Caco-2 (cell line): ENCODE data around the gene PXN. TPM values are rescaled to one million over a fixed set of nuclear protein-coding genes. Genes with fewer than 3 reads are reported as not detected.

Source experiments
- BruUV-seq: library from RNA; stranded (reverse); fragments of 400-500 nt; replicated peaks from 2 replicates; lab custom pipeline; 2021; lab: Mats Ljungman, UMichigan
- CTCF ChIA-PET: fragments of 300-600 bp; sonication (Branson Sonifier 250); formaldehyde crosslinking; loops from one replicate; lab custom pipeline; 2022; ENCODE audit warnings: antibody characterized with exemption; lab: Charles Lee
- POLR2A ChIA-PET: fragments of 300-600 bp; sonication (Branson Sonifier 250); formaldehyde crosslinking; loops from one replicate; lab custom pipeline; 2022; ENCODE audit warnings: antibody characterized with exemption; lab: Charles Lee
- DNase-seq, 2 experiments: peaks; one replicate each; pipeline versions ENCODE4 v3.0.0 to v3.0.0-alpha.2; 2020 to 2022
- H3K27me3 ChIP-seq: replicated peaks from 2 replicates; pipeline ENCODE4 v1.6.0; 2011; ENCODE audit warnings: low read length; ENCODE audit not compliant: control insufficient read depth, insufficient read depth
- H3K36me3 ChIP-seq: 2 replicates; pipeline ENCODE4 v1.5.1; 2011; ENCODE audit warnings: low read length; ENCODE audit not compliant: control insufficient read depth, insufficient read depth
- H3K4me1 ChIP-seq: fragments of 250-450 bp; sonication (Bioruptor Pico); 2 replicates; pipeline ENCODE4 v1.5.1; 2020; ENCODE audit warnings: mild to moderate bottlenecking
- H3K4me3 ChIP-seq: 2 replicates; pipeline ENCODE4 v1.5.1; 2011; ENCODE audit warnings: low read depth, mild to moderate bottlenecking, control low read depth, low read length
- H3K9me3 ChIP-seq: fragments of 250-450 bp; sonication (Bioruptor Pico); 2 replicates; pipeline ENCODE4 v1.5.1; 2020; ENCODE audit warnings: mild to moderate bottlenecking, moderate library complexity
- H3K27ac Mint-ChIP-seq: one replicate; pipeline ENCODE4 v1.8.0; 2022; ENCODE audit warnings: mixed read lengths; ENCODE audit not compliant: unreplicated experiment
- H3K27me3 Mint-ChIP-seq: one replicate; pipeline ENCODE4 v1.8.0; 2022; ENCODE audit warnings: mixed read lengths; ENCODE audit not compliant: insufficient read depth, unreplicated experiment
- H3K36me3 Mint-ChIP-seq: one replicate; pipeline ENCODE4 v1.8.0; 2022; ENCODE audit warnings: mild to moderate bottlenecking, mixed read lengths; ENCODE audit not compliant: insufficient read depth, unreplicated experiment
- H3K4me1 Mint-ChIP-seq: one replicate; pipeline ENCODE4 v1.8.0; 2022; ENCODE audit warnings: low read depth, mixed read lengths; ENCODE audit not compliant: unreplicated experiment
- H3K4me3 Mint-ChIP-seq: one replicate; pipeline ENCODE4 v1.8.0; 2022; ENCODE audit warnings: mild to moderate bottlenecking, moderate library complexity, mixed read lengths; ENCODE audit not compliant: unreplicated experiment
- H3K9me3 Mint-ChIP-seq: one replicate; pipeline ENCODE4 v1.8.0; 2022; ENCODE audit warnings: mixed read lengths; ENCODE audit not compliant: unreplicated experiment
- intact Hi-C: fragments of 100-400 bp; cut with micrococcal nuclease; formaldehyde crosslinking; loops from one replicate; pipeline ENCODE4 v1.10.0; 2022; ENCODE audit not compliant: unreplicated experiment
- total RNA-seq: library from RNA; stranded (reverse); gene quantifications from 2 replicates; pipeline ENCODE4 v1.2.3, GENCODE V29; 2022
- TF ChIP-seq, protein P1 (sequence below), 2 experiments: fragments of 200-600 bp in 1 of 2; IDR thresholded peaks; 1 replicate in 1 of 2; 2 replicates in 1 of 2; pipeline versions ENCODE4 v1.5.1 to v1.8.0; 2011 to 2022; ENCODE audit warnings: antibody characterized with exemption in 1 of 2, control low read depth in 1 of 2, inconsistent platforms in 1 of 2, low read depth in 1 of 2, low read length in 1 of 2, mild to moderate bottlenecking in 1 of 2, moderate library complexity in 1 of 2; ENCODE audit not compliant: insufficient read depth in 1 of 2, severe bottlenecking in 1 of 2, unreplicated experiment in 1 of 2

Gene PXN
- total RNA-seq, 1 experiment from 2014 or later: 150 TPM

DNA sequence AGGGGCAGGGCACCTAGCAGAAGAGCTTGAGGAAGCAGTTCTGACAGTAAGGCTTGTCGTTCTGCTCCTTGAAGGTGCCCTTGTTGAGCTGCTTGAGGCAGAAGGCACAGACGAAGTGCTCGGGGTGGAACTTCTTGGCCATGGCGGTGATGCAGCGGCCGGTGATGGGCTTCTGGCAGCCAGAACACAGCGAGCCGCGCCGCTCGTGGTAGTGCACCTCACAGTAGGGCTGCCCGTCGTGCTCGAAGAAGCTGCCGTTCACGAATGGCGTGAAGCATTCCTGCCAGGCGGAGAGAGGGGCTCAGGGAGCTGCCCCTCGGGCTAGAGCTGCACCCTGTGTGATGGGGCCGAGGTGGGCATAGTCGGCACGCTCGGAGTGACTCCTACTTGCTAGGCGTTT is 53.2 kb downstream of the PXN start:
- no peaks in the 10 kb centered on the region for H3K9me3 ChIP-seq
- DNase-seq: no peak
- Mint-ChIP-seq H3K27me3 (no peaks in the 10 kb centered on the region), H3K36me3 (peaks cover 81% of the 10 kb centered on the region), H3K4me1 (no peaks in the 10 kb centered on the region), H3K4me3 (no peak overlapping the region), H3K27ac (no peak overlapping the region), H3K9me3 (no peaks in the 10 kb centered on the region)
- peaks cover 1% of the 10 kb centered on the region; the same call in 1 of the 2 replicates for H3K36me3 ChIP-seq
- intact Hi-C loops: no loop called here
- H3K27me3 ChIP-seq: no peaks in the 10 kb centered on the region
- H3K4me3 ChIP-seq: no peak overlapping the region
- CTCF ChIA-PET: no interaction called here
- no TSS peak for BruUV-seq
- POLR2A ChIA-PET: interaction anchor here (1.0 kb wide), 1 partner anchor 11 kb away, joined by 7 read pairs; the partner anchor contains the start of gene RPLP0
- TF ChIP-seq, protein P1, sequence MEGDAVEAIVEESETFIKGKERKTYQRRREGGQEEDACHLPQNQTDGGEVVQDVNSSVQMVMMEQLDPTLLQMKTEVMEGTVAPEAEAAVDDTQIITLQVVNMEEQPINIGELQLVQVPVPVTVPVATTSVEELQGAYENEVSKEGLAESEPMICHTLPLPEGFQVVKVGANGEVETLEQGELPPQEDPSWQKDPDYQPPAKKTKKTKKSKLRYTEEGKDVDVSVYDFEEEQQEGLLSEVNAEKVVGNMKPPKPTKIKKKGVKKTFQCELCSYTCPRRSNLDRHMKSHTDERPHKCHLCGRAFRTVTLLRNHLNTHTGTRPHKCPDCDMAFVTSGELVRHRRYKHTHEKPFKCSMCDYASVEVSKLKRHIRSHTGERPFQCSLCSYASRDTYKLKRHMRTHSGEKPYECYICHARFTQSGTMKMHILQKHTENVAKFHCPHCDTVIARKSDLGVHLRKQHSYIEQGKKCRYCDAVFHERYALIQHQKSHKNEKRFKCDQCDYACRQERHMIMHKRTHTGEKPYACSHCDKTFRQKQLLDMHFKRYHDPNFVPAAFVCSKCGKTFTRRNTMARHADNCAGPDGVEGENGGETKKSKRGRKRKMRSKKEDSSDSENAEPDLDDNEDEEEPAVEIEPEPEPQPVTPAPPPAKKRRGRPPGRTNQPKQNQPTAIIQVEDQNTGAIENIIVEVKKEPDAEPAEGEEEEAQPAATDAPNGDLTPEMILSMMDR (IDR thresholded peaks at IDR 0.05; ENCODE audit: insufficient read depth in 1 of 2, low read depth in 1 of 2, low read length in 1 of 2, severe bottlenecking in 1 of 2, unreplicated experiment in 1 of 2): no peak
- H3K4me1 ChIP-seq: no peaks in the 10 kb centered on the region

DNA sequence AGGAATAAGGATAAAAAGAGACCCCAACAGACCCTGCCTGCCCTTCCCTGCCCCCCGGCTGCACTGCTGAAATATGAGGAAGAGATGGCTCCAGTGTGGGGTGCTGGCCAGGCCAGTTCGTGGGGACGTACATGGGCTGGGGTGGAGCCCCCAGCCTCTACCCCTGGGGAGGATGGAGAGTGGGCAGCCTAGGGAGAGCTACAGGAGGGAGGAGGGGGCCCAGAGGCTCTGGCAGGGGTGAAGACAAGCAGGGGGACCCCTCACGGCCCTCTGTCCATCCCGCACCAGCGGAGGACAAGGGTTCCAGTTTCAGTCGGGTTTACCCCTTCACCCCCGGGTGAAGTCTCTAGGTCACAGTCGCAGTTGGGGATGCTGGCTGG is 53.6 kb downstream of the PXN start:
- Histone ChIP-seq H3K4me1 (no peaks in the 10 kb centered on the region), H3K36me3 (peaks cover 1% of the 10 kb centered on the region; the same call in 1 of the 2 replicates), H3K9me3 (no peaks in the 10 kb centered on the region), H3K27me3 (no peaks in the 10 kb centered on the region), H3K4me3 (no peak overlapping the region)
- H3K27me3 Mint-ChIP-seq: no peaks in the 10 kb centered on the region
- no peak overlapping the region for H3K4me3 Mint-ChIP-seq
- no peak for DNase-seq
- no peak overlapping the region for H3K27ac Mint-ChIP-seq
- H3K4me1 Mint-ChIP-seq: no peaks in the 10 kb centered on the region
- TF ChIP-seq, protein P1 (IDR thresholded peaks at IDR 0.05; ENCODE audit: insufficient read depth in 1 of 2, low read depth in 1 of 2, low read length in 1 of 2, severe bottlenecking in 1 of 2, unreplicated experiment in 1 of 2): no peak
- H3K9me3 Mint-ChIP-seq: no peaks in the 10 kb centered on the region
- ChIA-PET CTCF (no interaction called here), POLR2A (interaction anchor here (1.0 kb wide), 1 partner anchor 11 kb away, joined by 7 read pairs; the partner anchor contains the start of gene RPLP0)
- H3K36me3 Mint-ChIP-seq: peaks cover 81% of the 10 kb centered on the region
- no TSS peak for BruUV-seq
- intact Hi-C loops: no loop called here

DNA sequence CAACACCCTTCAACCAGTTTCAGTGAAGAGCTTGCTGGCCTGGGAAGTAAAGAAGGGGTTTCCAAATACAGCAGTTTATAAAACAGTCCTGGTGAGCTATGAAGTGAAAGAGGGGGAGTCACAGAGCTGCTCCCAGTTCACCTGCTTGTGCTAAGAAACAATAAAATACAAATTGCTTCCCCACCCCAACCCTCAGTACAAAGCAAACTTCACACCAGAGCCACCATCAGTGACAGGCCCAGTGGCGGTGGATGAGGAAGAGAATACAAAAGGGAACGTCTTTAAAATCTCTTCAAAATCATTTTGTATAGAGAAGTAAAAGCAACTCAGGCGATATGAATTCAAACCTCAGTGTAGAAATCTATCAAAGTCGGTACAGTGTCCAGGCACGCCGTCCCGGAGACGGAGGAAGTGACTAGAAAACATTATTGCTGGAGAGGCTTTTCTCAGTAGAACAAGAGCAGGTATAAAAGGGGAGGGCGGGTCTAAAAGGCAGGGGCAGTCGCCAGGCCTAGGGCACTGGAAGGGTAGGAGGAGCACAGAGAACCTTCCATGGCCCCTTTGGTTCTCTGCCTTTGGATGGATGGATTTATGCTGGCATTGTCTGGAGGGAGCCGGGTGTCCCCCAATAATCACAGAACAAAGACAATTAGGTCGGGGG is 54.2 kb downstream of the PXN start:
- H3K36me3 ChIP-seq: peaks cover 1% of the 10 kb centered on the region; the same call in 1 of the 2 replicates
- BruUV-seq: TSS peak; percentile 13
- H3K9me3 ChIP-seq: 0 out of 2 replicates have a peak, but pooled peaks cover under 1% of the 10 kb centered on the region
- CTCF ChIA-PET: interaction anchor here (1.0 kb wide), 1 partner anchor 18 kb away, joined by 5 read pairs; no protein-coding TSS in a partner anchor
- POLR2A ChIA-PET: interaction anchor here (1.8 kb wide), 1 partner anchor 10 kb away, joined by 7 read pairs; the partner anchor contains the start of gene RPLP0
- Mint-ChIP-seq H3K4me3 (no peak overlapping the region), H3K4me1 (no peaks in the 10 kb centered on the region), H3K27ac (no peak overlapping the region), H3K27me3 (no peaks in the 10 kb centered on the region), H3K9me3 (no peaks in the 10 kb centered on the region), H3K36me3 (peaks cover 80% of the 10 kb centered on the region)
- TF ChIP-seq, protein P1 (IDR thresholded peaks at IDR 0.05; ENCODE audit: insufficient read depth in 1 of 2, low read depth in 1 of 2, low read length in 1 of 2, severe bottlenecking in 1 of 2, unreplicated experiment in 1 of 2): no peak
- H3K27me3 ChIP-seq: no peaks in the 10 kb centered on the region
- intact Hi-C loops: no loop called here
- no peaks in the 10 kb centered on the region for H3K4me1 ChIP-seq
- no peak overlapping the region for H3K4me3 ChIP-seq
- no peak for DNase-seq
